GM12875 (cell line): ENCODE data around the gene SPATA32.
A peak's percentile ranks its signal among the peaks of the same experiment; 100 is the strongest.
"Not testable (repeated sequence)": the region's sequence is repeated elsewhere in the genome, so short reads cannot be mapped to it uniquely, and the experiment has no call there.

Source experiments
- H3K4me3 ChIP-seq: one replicate; pipeline ENCODE4 v1.5.1; 2011; ENCODE audit warnings: low read depth, low read length, control low read depth
- CTCF ChIP-seq: IDR thresholded peaks from 2 replicates; pipeline ENCODE4 v1.5.1; 2011; ENCODE audit warnings: low read depth, mild to moderate bottlenecking, control low read depth, inconsistent platforms, low read length, moderate library complexity, borderline replicate concordance; ENCODE audit not compliant: insufficient read depth

The SPATA32 gene

GRCh38 chr17:45253879-45254278 lies 8.0 kb downstream of the SPATA32 start:
- no peak overlapping the region for H3K4me3 ChIP-seq
- no peak for TF ChIP-seq CTCF

DNA sequence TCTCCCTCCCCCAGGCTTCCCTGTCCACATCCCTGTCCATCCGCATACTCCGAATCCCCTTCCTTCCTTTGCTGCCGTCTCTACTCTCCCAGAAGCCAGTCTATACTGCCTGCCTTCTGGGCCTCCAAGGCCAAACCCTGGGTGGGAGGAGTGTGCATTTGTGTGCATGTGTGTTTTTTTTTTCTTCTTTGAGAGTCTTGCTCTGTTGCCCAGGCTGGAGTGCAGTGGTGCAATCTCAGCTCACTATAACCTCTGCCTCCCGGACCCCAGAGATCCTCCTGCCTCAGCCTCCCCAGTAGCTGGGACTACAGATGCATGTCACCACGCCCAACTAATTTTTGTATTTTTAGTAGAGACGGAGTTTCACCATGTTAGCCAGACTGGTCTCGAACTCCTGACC lies 8.7 kb downstream of the SPATA32 start:
- H3K4me3 ChIP-seq: not testable (repeated sequence)

DNA sequence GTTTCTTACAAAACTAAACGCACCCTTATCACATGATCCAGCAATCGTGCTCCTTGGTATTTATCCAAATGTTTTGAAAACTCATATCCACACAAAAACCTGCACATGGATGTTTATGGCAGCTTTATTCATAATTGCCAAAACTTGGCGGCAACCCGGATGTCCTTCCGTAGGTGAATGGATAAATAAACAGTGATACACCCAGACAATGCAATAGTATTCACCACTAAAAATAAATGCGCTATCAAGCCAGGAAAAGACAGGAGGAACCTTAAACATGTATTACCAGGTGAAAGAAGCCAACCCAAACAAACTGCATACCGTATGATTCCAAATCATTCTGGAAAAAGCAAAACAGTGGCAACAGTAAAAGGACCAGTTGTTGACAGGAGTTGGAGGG lies 10.0 kb downstream of the SPATA32 start:
- TF ChIP-seq CTCF: no peak
- no peak overlapping the region for H3K4me3 ChIP-seq

- H3K4me3 ChIP-seq: peak overlapping the region; percentile 92
- TF ChIP-seq CTCF: no peak
Observed at GRCh38 chr17:45248132-45248957, 13.5 kb downstream of the SPATA32 start.

DNA sequence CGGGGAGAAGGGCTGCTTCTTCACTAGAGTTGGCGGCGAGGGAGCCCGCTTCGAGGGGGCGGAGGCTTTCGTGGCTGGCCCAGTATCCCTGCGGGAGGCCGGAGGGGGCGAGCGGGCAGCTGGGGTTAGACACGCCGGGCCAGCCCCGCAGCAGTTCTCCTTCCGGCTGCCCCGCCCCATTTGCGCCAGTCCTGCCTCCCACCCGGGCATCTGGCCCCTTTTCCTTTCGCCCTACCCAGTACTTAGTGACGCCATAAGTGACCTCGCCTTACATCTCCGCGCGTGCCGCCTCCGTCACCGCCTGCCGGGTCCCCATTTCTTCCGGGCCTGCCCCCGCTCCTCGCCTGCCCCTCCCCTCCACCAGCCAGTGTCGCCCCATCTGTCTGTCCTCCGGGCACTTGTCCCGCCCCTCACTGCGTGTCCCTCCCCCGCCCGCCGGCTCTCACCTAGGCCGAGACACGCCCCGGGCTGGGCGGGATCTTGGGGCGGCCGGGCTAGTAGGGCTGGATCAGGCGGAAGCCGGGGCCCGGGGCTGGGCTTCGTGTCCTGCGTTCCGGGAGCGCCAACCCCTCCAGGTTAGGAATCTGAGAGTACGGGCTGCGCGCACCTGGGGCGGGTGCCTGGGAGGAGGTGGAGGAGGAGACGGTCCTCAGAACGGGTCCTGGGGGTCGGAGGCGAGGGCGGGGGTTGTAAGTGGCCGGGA lies 14.3 kb downstream of the SPATA32 start:
- peak overlapping the region; percentile 92 for H3K4me3 ChIP-seq
- TF ChIP-seq CTCF: no peak

- peak overlapping the region; percentile 92 for H3K4me3 ChIP-seq
- peak; percentile 54 for TF ChIP-seq CTCF
Observed at GRCh38 chr17:45246861-45247428, 14.9 kb downstream of the SPATA32 start.

- TF ChIP-seq CTCF: no peak
- H3K4me3 ChIP-seq: no peak overlapping the region
Observed at GRCh38 chr17:45246338-45246737, 15.6 kb downstream of the SPATA32 start.
